HCT116 (cell line): ENCODE measurements around the gene ARSI. TPM values are rescaled to one million over a fixed set of nuclear protein-coding genes. Genes with fewer than 3 reads are reported as not detected.

Source experiments
- ATAC-seq: fragments of 200-7000 bp; cut with Tn5 transposase; 2 replicates; pipeline ENCODE4 v1.9.1; 2020; ENCODE audit warnings: mild to moderate bottlenecking, moderate library complexity
- BruUV-seq: library from RNA; stranded (reverse); fragments of 400-500 nt; replicated peaks from 2 replicates; lab custom pipeline; 2021; lab: Mats Ljungman, UMichigan
- CTCF ChIA-PET: fragments of 300-600 bp; sonication (Branson Sonifier 250); formaldehyde crosslinking; loops from one replicate; lab custom pipeline; 2021; ENCODE audit warnings: antibody characterized with exemption; lab: Charles Lee
- POLR2A ChIA-PET: fragments of 300-600, 350-600 bp; sonication (Branson Sonifier 250); formaldehyde crosslinking; loops from one replicate; lab custom pipeline; 2021; ENCODE audit warnings: antibody characterized with exemption; lab: Charles Lee
- RAD21 ChIA-PET, 2 experiments: fragments of 300-600 bp; sonication (Branson Sonifier 250); formaldehyde crosslinking; loops; one replicate each; lab custom pipeline; 2023; ENCODE audit warnings: low total read pairs in 2 of 2; ENCODE audit not compliant: uncharacterized antibody in 2 of 2, unreplicated experiment in 2 of 2, low non-redundant PET in 1 of 2; lab: Charles Lee
- DNase-seq: peaks from one replicate; pipeline ENCODE4 v3.0.0-alpha.2; 2010; ENCODE audit warnings: low read depth, low spot score
- H2AFZ ChIP-seq: fragments of 200-600 bp; shearing (Covaris generic), sonication (generic); 2 replicates; pipeline ENCODE4 v1.6.1; 2017; ENCODE audit warnings: low read depth, mixed run types, mixed read lengths, antibody characterized with exemption, low read length; ENCODE audit not compliant: poor library complexity, severe bottlenecking
- H3K27ac ChIP-seq: 2 replicates; pipeline ENCODE4 v1.5.1; 2012; ENCODE audit warnings: low read depth, low read length
- H3K27me3 ChIP-seq: fragments of 200-600 bp; sonication (generic); 2 replicates; pipeline ENCODE4 v1.6.1; 2016; ENCODE audit warnings: mixed run types, low read length, mixed read lengths; ENCODE audit not compliant: insufficient read depth
- H3K36me3 ChIP-seq, 2 experiments: fragments of 200-500 bp in 1 of 2; fragments of 200-600 bp in 1 of 2; sonication (Bioruptor generic) in 1 of 2; sonication (generic) in 1 of 2; 2 replicates each; pipeline versions ENCODE4 v1.5.1 to v1.6.1; 2014 to 2016; ENCODE audit warnings: low read length in 2 of 2, inconsistent platforms in 1 of 2, mixed read lengths in 1 of 2, mixed run types in 1 of 2; ENCODE audit not compliant: insufficient read depth in 2 of 2, control insufficient read depth in 1 of 2
- H3K4me1 ChIP-seq, 2 experiments: fragments of 200-600 bp in 1 of 2; sonication (generic) in 1 of 2; 2 replicates each; pipeline versions ENCODE4 v1.5.1 to v1.6.1; 2012 to 2017; ENCODE audit warnings: low read length in 2 of 2, inconsistent platforms in 1 of 2, mild to moderate bottlenecking in 1 of 2, mixed read lengths in 1 of 2, mixed run types in 1 of 2, moderate library complexity in 1 of 2; ENCODE audit not compliant: insufficient read depth in 2 of 2, control insufficient read depth in 1 of 2
- H3K4me2 ChIP-seq: fragments of 200-600 bp; sonication (generic); 2 replicates; pipeline ENCODE4 v1.6.1; 2017; ENCODE audit warnings: mixed run types, low read length, mixed read lengths
- H3K4me3 ChIP-seq, 2 experiments: fragments of 200-600 bp in 1 of 2; sonication (generic) in 1 of 2; replicated peaks in 1 of 2; 2 replicates each; pipeline ENCODE4 v1.5.1; 2011 to 2016; ENCODE audit warnings: low read length in 2 of 2, control low read depth in 1 of 2, low read depth in 1 of 2, mild to moderate bottlenecking in 1 of 2, mixed read lengths in 1 of 2, mixed run types in 1 of 2
- H3K79me2 ChIP-seq: fragments of 200-600 bp; sonication (generic); 2 replicates; pipeline ENCODE4 v1.6.1; 2017; ENCODE audit warnings: mild to moderate bottlenecking, mixed run types, low read length, moderate library complexity, mixed read lengths; ENCODE audit not compliant: insufficient read depth
- H3K9ac ChIP-seq: fragments of 200-600 bp; sonication (generic); 2 replicates; pipeline ENCODE4 v1.6.1; 2016; ENCODE audit warnings: low read length, mixed read lengths
- H3K9me2 ChIP-seq: fragments of 200-600 bp; sonication (generic), shearing (Covaris generic); 2 replicates; pipeline ENCODE4 v1.6.1; 2017; ENCODE audit warnings: mixed run types, mild to moderate bottlenecking, moderate library complexity; ENCODE audit not compliant: insufficient read depth
- H3K9me3 ChIP-seq, 2 experiments: fragments of 200-500 bp in 1 of 2; fragments of 200-600 bp in 1 of 2; sonication (Bioruptor generic) in 1 of 2; sonication (generic) in 1 of 2; 2 replicates each; pipeline ENCODE4 v1.6.1; 2014 to 2017; ENCODE audit warnings: low read length in 2 of 2, mixed read lengths in 2 of 2, inconsistent platforms in 1 of 2, low read depth in 1 of 2, mild to moderate bottlenecking in 1 of 2, mixed run types in 1 of 2, moderate library complexity in 1 of 2; ENCODE audit not compliant: control insufficient read depth in 1 of 2, insufficient read depth in 1 of 2
- H4K20me1 ChIP-seq: fragments of 200-600 bp; sonication (generic), shearing (Covaris generic); 2 replicates; pipeline ENCODE4 v1.6.1; 2017; ENCODE audit warnings: mixed run types, mild to moderate bottlenecking, moderate library complexity; ENCODE audit not compliant: insufficient read depth
- CBX3 ChIP-seq: IDR thresholded peaks from 2 replicates; pipeline ENCODE4 v1.6.1; 2012; ENCODE audit warnings: low read depth
- CEBPB ChIP-seq: IDR thresholded peaks from 2 replicates; pipeline ENCODE4 v1.6.1; 2012; ENCODE audit warnings: low read depth
- CTCF ChIP-seq, 3 experiments: fragments of 200-600 bp in 1 of 3; sonication (generic) in 1 of 3; IDR thresholded peaks in 2 of 3; conservative IDR thresholded peaks in 1 of 3; 2 replicates each; pipeline ENCODE4 v1.5.1; 2012 to 2017; ENCODE audit warnings: low read depth in 2 of 3, low read length in 2 of 3, antibody characterized with exemption in 1 of 3, borderline replicate concordance in 1 of 3, control low read depth in 1 of 3, mild to moderate bottlenecking in 1 of 3, mixed read lengths in 1 of 3, mixed run types in 1 of 3, moderate library complexity in 1 of 3; ENCODE audit not compliant: insufficient read depth in 1 of 3
- EGR1 ChIP-seq: IDR thresholded peaks from 2 replicates; pipeline ENCODE4 v1.6.1; 2012; ENCODE audit warnings: low read depth
- EZH2 ChIP-seq: fragments of 200-600 bp; sonication (generic); IDR thresholded peaks from 2 replicates; pipeline ENCODE4 v1.6.1; 2017; ENCODE audit warnings: antibody characterized with exemption, mixed run types
- JUND ChIP-seq: IDR thresholded peaks from 2 replicates; pipeline ENCODE4 v1.6.1; 2012
- POLR2A ChIP-seq: IDR thresholded peaks from 2 replicates; pipeline ENCODE4 v1.7.0; 2011; ENCODE audit warnings: borderline replicate concordance; ENCODE audit not compliant: insufficient read depth, insufficient read length; ENCODE audit errors: extremely low read depth
- POLR2AphosphoS5 ChIP-seq: IDR thresholded peaks from 2 replicates; pipeline ENCODE4 v1.6.1; 2011; ENCODE audit warnings: mild to moderate bottlenecking, low read depth, low read length, moderate library complexity
- RAD21 ChIP-seq: IDR thresholded peaks from 2 replicates; pipeline ENCODE4 v1.6.1; 2012; ENCODE audit warnings: low read depth, mild to moderate bottlenecking
- REST ChIP-seq: IDR thresholded peaks from 2 replicates; pipeline ENCODE4 v1.6.1; 2012; ENCODE audit warnings: low read depth
- SP1 ChIP-seq: IDR thresholded peaks from 2 replicates; pipeline ENCODE4 v1.6.1; 2012; ENCODE audit warnings: low read depth
- SRF ChIP-seq: IDR thresholded peaks from 2 replicates; pipeline ENCODE4 v1.6.1; 2012; ENCODE audit warnings: low read depth
- TCF7L2 ChIP-seq: IDR thresholded peaks from 2 replicates; pipeline ENCODE4 v1.7.0; 2011; ENCODE audit warnings: borderline replicate concordance, inconsistent platforms; ENCODE audit not compliant: insufficient read depth, insufficient read length; ENCODE audit errors: extremely low read depth
- YY1 ChIP-seq: IDR thresholded peaks from 2 replicates; pipeline ENCODE4 v1.6.1; 2011; ENCODE audit warnings: low read length, low read depth, moderate library complexity, mild to moderate bottlenecking; ENCODE audit not compliant: insufficient replicate concordance; ENCODE audit errors: extremely low read depth
- ZNF274 ChIP-seq: fragments of 200-500 bp; sonication (Bioruptor generic); IDR thresholded peaks from 2 replicates; pipeline ENCODE4 v1.6.1; 2014; ENCODE audit warnings: mild to moderate bottlenecking, low read depth, low read length, inconsistent platforms
- intact Hi-C: fragments of 100-400 bp; cut with micrococcal nuclease; formaldehyde crosslinking; loops from 2 replicates; pipeline ENCODE4 v1.10.0; 2022
- total RNA-seq: library from RNA; stranded (reverse); gene quantifications from one replicate; pipeline ENCODE4 v1.2.1, GENCODE V29; 2021; ENCODE audit not compliant: unreplicated experiment

The ARSI gene
- total RNA-seq, 1 experiment from 2014 or later = 0.07 TPM

DNA sequence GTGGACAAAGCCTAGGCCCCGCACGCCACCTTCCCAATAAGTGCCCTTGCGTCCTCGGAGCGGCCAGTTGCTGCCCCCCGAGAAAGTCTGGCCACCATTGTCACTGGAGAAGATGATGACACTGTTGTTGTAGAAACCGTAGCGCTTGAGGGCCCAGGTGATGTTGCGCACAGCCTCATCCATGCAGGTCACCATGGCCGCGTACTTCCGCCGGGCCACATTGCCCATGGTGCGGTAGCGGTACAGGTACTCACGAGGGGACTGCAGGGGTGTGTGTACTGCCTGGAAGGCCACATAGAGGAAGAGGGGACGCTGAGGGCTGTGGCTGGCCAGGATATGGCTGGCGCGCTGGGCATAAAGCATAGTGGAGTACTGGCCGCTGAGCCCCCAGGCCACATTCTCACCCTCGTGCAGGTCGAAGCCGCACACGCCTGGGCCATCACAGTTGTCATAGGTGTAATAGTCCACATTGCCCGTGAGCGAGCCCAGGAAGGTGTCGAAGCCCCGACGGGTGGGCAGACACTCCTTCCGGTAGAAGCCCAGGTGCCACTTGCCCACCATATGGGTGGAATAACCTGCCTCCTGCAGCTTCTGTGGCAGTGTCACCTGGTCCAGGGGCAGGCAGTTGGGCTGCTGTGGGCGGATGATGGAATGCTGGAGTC lies 4.6 kb downstream of the ARSI start:
- POLR2A ChIA-PET = no interaction called here
- Histone ChIP-seq H3K4me3 (no peak overlapping the region), H3K4me1 (peaks cover 8 to 16% of the 10 kb centered on the region in 2 experiments; a peak in 3 of 4 replicates)
- no peak for TF ChIP-seq POLR2AphosphoS5
- TF ChIP-seq TCF7L2 = no peak
- no peak for TF ChIP-seq CBX3
- TF ChIP-seq EZH2 = no peak
- TF ChIP-seq REST = no peak
- TF ChIP-seq SRF = no peak
- TF ChIP-seq EGR1 = no peak
- no peak for TF ChIP-seq ZNF274
- TF ChIP-seq CEBPB = no peak
- no peak for TF ChIP-seq SP1
- TF ChIP-seq CTCF (IDR thresholded peaks at IDR 0.05 in 2 of 3, conservative IDR thresholded peaks at IDR 0.05 in 1 of 3; ENCODE audit: borderline replicate concordance in 1 of 3, insufficient read depth in 1 of 3, low read depth in 2 of 3, low read length in 2 of 3) = no peak
- TF ChIP-seq RAD21 = no peak
- no peak for TF ChIP-seq POLR2A
- no peak for TF ChIP-seq JUND
- TF ChIP-seq YY1 = no peak
- TF ChIP-seq, all 23 proteins: peak for 0
- no TSS peak for BruUV-seq
- Histone ChIP-seq H3K9me3 (no peaks in the 10 kb centered on the region), H3K27ac (no peak overlapping the region), H3K9ac (no peak overlapping the region), H4K20me1 (no peaks in the 10 kb centered on the region), H3K4me2 (no peak overlapping the region), H2AFZ (no peak overlapping the region), H3K27me3 (no peaks in the 10 kb centered on the region), H3K36me3 (no peaks in the 10 kb centered on the region), H3K9me2 (no peaks in the 10 kb centered on the region), H3K79me2 (no peaks in the 10 kb centered on the region)
- ATAC-seq (no peak), DNase-seq (no peak)
- intact Hi-C loops = no loop called here
- CTCF ChIA-PET = interaction anchor here (1.2 kb wide), 1 partner anchor 11 kb away, joined by 3 read pairs; no protein-coding TSS in a partner anchor
- RAD21 ChIA-PET = no interaction called here
